WI38 (cell line): ENCODE measurements around the gene FHIP1A.

Source experiments
- H3K4me3 ChIP-seq: 2 replicates; pipeline ENCODE4 v1.5.1; 2011; ENCODE audit warnings: low read depth, mild to moderate bottlenecking, control low read depth, low read length
- CTCF ChIP-seq: IDR thresholded peaks from 2 replicates; pipeline ENCODE4 v1.5.1; 2012; ENCODE audit warnings: low read depth, mild to moderate bottlenecking, control low read depth, low read length

FHIP1A gene

GRCh38 chr4:151418385-151418784, 9.4 kb downstream of the FHIP1A start:
- no peak for TF ChIP-seq CTCF

GRCh38 chr4:151418856-151419255, 9.9 kb downstream of the FHIP1A start:
- TF ChIP-seq CTCF = no peak
- no peak overlapping the region for H3K4me3 ChIP-seq

More at GRCh38 chr4:151418385-151418784, 9.4 kb downstream of the FHIP1A start:
- no peak overlapping the region for H3K4me3 ChIP-seq

- no peak overlapping the region for H3K4me3 ChIP-seq
- no peak for TF ChIP-seq CTCF
Observed at GRCh38 chr4:151420250-151420807, 11.4 kb downstream of the FHIP1A start.

DNA sequence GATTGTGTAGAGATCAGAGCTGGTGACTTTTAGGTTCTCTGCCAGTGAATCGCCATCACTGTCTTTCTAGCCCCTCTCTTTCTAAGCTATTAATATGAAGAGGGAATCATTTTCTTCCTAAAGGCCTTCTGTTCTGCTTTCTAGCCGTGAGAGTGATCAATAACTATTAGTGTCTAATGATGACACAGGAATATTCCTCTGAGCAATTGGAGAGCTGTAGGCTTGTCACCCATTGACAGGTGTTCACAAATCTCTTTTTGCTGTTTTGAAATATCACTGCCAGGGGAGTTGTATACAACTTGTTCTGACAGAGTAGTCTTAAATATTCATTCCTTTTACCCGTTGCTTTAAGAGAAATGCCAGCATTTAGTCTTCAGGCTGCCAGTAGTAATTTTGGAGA, 13.9 kb downstream of the FHIP1A start:
- no peak for TF ChIP-seq CTCF
- no peak overlapping the region for H3K4me3 ChIP-seq

- no peak overlapping the region for H3K4me3 ChIP-seq
- no peak for TF ChIP-seq CTCF
Observed at GRCh38 chr4:151426513-151426912, 17.5 kb downstream of the FHIP1A start.

GRCh38 chr4:151427266-151427665, 18.3 kb downstream of the FHIP1A start:
- TF ChIP-seq CTCF = no peak
- no peak overlapping the region for H3K4me3 ChIP-seq

GRCh38 chr4:151428346-151428745, 19.4 kb downstream of the FHIP1A start:
- TF ChIP-seq CTCF = no peak

More at GRCh38 chr4:151428346-151428745, 19.4 kb downstream of the FHIP1A start:
- no peak overlapping the region for H3K4me3 ChIP-seq
